SIG-M5 treated with dmso at 0.1 percent for 504 hours (cell line): ENCODE data around the gene TBC1D1.

Experiments
- DNase-seq: peaks from one replicate; lab custom pipeline; 2025; ENCODE audit not compliant: unreplicated experiment; lab: John Stamatoyannopoulos, UW

TBC1D1 gene

DNA sequence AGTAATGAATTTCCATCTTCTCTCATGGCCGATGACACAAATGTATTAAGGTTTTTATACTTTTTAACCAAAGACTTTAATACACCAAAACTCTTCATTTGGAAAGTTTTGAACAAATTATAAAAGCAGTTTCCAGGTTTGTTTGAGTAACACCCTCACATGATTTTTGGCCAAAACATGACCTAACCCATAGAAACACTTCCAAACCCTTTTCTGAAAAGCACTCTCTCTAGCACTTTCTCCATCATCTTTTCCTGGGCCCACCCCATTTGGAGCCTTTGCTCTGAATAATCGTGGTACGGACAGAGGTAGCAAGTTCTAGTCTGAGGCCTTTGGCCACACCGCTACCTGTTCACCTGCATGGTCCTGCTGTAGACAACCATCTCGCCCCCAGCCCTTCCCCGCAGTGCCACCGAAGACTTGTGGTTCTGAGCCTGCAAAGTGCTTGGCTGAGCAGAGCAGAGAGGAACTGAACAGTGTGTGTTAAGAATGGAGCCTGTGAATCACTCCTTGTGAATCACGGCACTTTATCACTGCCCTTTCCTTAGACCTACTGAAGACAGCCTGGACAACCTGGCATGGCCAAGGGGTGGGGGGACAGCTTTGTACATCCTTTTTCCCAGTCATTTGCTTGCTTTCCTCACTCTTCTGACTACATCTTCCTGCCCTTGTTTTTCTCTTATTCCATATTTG, 251.1 kb downstream of the TBC1D1 start:
- DNase-seq: no peak

DNA sequence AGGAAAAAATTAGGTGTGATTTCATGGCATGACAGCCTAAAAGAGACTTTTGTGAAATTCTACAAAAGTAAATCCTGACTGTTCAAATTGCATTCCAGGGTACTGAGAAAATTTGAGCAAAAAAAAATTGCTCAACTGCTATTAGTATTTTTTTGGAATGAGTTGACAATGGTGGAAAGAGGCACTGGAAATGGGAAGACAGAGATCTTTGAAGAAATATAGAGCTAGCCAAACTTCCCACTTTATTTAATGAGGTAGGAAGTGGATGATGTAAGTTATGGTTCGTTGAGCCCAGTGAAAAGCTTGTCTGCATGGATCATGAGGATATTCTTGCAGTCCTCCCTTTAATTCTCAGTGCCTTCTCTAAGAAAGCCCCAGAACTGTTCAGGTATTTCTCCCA, 253.1 kb downstream of the TBC1D1 start:
- DNase-seq: no peak

DNA sequence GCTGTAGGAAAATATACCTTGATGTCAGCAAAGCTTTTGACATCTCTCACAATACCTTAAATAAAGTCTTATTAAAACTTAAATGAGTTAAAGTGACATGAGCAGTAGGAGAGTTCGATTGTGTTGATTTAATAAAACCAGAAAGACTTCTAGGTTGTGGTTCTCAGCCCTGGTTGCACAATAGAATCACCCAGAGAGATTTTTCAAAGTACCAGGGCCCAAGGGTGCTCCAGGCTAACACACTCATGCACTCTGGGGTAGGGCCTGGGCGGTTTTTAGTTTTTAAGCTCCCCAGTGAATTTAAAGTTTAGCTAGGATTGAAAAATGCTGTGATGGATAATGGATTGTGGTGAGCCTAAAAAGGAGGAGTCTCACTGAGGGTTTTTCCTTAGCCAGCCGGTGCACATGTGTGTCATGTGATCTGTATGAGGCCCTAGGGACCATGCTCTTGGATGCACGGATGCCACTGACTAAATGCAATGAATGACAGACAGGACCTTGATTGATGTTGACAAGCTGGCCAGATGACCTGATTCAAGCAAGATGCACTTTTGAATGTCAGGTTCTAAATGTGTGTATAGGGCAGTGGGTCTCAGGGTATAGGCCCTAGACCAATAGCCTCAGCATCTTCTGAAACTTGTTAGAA, 254.3 kb downstream of the TBC1D1 start:
- no peak for DNase-seq

DNA sequence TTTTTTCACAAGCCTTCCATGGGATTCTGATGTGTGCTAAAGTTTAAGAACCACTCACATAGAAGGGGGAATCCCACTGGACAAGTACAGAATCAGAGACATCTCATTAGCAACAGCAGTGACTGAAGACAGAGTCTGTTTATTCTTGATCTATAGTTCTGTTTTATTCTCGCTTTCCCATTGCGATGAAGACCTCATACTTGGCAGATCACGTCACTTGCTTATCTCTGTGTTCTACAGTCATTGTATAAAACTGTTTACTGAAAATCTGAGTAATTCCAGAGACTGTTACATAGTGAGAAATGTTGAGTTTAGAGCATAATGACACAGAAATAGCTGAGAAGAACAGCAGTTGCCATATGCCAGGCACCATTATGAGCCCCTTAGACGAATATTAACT, 254.9 kb downstream of the TBC1D1 start:
- no peak for DNase-seq

DNA sequence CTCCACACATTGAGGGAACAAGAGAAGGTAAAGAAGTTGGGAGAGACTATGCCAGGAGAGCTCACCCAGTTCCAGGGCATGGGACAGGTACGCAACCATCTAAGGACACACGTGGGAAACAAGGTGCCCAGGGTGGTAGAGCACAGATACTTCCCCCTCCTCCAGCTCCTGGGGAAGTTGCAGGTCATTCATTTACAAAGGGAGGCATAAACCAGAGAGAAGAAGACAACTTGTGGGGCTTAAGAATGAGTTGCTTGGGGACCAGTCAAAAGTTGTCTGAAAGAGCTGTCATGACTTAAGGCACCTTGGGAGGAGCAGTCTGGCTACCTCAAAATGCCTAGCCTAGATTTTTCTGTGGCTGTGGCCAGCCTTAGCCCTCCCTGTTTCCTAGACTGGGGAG, 255.5 kb downstream of the TBC1D1 start:
- DNase-seq: no peak

DNA sequence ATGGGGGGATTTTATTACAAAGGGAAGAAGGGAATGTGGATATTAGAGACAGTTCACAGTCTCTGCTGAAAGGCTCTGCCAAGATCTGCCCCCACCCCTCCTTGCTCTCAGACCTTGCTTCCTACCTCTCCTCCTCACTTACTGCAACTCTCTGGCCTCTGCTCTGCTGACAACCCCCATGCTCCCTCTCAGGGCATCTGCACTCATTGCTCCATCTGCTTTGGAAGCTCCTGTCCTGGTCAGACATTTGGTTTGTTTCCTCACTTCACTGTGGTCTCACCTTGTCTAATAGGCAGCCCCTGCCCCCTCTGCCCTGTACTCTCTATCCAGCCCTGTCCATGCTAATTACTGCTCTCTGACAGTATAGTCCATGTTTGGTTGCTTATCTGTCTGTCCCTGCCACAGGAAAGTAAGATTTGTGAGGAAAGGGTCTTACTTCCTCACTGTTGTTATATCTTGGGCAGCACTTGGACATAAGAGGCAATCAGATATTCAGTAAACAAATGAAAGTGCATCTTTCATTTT, 258.6 kb downstream of the TBC1D1 start:
- DNase-seq: no peak

DNA sequence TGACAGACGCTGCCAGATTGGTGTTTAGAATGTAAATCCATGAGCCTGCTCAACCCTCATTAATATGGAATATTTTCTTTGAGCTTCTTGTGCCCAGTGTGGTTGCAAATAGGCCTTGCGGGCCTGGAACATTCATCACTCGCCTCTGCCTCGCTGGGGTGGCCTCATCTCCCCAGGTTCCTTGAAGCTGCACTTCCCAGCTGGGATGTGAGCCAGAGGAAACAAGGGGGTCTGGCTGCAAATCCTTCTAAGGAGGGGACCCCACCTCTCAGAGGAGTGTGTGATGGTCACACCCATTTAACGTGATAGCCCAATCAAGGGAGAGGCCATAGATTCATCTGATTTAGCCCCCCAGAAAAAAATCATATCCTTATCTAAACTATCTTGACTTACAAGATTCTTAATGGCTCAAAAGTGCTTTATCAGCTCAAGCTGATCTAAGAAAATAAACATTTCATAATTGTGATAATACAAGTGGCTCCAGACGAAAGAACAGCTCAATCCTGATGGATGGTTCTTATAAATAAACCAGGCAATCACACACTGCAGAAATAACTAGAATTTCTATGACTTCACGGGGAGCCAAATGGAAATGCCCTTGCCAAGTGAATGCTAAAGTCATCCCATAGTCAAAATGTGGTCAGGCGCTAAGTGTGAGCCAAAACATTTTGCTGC, 259.2 kb downstream of the TBC1D1 start:
- DNase-seq: no peak

DNA sequence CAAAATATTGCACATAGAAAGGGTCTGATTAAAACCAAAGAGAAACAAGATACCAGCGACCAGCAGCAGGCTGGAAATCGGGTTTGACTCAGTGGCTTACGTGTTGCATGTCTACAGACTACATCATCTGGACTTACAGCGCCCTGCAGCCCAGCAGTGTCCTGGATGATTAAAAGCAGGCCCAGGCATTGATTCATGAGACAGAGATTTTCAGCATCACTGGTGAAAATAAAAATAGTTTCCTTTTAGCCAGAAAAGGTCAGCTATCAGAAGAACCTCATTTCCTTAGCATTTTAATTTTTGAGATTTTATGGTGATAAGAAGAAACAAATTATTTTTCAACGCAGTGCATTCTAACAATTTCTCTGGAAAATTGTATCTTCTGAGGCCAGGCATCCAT, 259.9 kb downstream of the TBC1D1 start:
- no peak for DNase-seq

DNA sequence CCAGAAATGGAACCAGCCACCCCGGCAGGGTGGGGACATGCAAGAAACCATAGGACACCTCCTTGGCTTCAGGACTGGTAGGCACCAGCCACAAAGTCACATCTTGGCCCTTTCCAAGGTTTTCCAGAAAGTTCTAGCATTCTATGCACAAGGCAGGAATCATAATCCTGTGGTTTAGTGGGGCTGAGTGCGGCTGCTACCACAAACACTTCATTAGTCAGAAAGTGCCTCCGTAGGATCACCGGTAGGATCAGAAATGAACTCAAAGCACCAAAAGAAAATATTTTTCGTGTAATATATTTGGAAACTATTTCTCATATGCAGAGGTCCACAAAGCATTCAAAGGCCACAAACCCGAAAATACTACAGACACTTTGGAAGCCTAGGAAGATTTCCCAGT, 261.0 kb downstream of the TBC1D1 start:
- DNase-seq: no peak

DNA sequence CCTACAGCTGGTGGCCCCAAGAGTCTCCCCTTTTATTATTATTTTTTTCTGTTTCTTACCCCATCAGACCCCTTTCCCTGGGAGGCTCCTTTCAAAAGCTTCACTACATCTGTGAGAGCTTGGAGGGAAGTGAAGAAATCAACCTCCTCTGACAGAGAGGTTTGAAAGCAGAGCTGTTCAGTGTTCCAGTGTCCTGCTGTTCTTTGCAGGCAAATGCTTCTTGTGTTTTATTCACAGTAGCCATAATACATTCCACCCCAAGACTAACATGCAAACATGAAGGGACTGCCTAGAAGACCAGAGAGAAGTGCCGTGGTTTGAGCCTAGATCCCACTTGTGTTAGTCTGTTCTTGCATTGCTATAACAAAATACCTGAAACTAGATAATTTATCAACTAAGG, 261.4 kb downstream of the TBC1D1 start:
- no peak for DNase-seq

DNA sequence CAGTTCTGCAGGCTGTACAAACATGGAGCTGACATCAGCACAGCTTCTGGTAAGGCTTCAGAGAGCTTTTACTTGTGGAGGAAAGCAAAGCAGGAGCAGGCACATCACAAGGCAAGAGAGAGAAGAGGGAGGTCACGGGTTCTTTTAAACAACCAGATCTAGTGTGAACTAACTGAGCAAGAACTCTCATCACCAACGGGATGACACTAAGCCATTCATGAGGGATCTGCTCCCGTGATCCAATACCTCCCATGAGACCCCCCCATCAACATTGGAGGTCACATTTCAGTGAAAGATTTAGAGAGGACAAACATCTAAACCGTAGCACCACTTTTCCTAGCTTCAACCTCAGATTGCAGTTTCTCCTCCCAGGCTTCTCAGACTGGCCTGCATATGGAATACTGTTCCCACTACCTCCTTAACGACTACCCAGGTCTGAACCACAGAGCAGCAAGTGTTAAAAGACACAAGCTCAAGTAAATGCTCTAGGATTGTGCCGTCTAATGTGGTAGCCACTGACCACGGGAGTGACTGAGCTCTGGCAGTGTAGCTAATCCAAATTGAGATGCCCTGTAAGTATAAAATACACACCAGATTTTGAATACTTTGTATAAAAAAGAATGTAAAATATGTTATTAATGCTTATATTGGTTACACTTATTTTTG, 262.0 kb downstream of the TBC1D1 start:
- no peak for DNase-seq

DNA sequence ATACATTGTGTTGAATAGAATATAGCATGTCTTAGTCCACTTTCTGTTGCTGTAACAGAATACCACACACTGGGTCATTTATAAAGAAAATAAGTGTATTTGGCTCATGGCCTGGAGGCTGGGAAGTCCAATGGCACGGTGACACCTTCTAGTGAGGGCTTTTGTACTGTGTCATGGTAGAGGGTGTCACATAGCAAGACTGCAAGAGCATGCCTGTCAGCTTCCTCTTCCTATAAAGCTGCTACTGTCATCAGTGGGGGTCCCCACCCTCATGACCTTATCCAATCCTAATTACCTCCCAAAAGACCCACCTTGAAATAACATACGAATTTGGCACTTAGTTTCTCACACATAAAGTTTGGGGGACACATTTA, 262.5 kb downstream of the TBC1D1 start:
- no peak for DNase-seq

DNA sequence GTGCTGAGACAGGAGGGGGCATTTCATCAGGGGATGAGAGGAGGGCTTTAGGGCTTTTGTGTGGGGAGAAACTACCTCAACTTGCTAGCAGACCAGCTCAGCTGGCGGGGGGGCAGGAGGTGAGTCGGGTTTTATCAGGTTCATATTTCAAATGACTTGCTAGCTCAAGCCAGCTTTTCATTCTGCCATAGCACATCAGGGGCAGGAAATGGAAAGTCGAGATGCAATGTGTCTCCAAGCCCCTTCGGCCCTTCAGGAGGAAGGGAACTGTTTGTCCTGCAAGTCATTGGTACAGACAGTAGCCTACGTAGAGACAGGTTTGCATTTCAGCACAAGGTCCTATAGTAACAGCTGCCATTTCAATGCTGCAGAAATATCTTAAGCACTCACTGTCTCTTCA, 263.4 kb downstream of the TBC1D1 start:
- no peak for DNase-seq

DNA sequence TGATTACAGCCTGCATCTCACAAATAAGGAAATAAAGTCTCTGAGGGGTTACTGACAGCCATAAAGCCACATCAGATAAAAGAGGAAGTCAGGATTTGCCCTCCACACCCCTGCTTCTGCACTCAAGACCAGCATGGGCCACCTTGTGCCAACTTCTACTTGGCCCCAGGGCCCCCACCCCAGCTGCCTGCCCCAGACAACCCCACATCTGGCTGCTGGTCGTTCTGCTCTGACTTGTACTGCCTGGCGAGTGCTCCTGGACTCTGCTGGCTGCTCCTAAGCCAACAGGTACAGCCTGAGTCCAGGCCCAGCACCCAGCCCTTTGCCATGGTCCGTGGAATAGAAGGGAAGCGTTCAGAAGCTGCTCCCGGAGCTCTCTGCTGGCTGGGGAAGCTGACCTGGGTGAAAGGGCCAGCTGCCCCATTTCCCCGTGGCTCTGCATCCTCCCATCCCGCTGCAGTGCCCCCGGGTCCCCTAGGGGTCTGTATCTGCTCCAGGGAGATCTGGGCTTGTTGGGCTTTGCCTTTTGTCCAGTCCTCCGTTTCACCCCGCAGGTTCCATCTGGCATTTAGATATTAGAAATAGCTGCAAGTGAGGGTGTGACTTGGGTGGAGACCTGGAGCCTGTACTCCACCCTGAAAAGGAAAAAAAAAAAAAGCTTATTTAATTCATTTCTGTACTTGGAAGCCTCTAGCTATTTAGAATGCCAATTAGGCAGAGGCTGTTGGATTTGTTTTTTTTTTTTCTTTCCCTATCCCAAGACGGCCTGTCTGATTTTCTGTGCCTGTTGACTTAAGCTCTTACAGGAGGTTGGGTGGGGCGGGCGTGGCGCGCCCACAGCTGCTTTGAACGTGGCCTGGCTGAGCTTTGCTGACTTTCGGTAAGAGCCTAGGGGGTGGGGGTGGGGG, 264.1 kb downstream of the TBC1D1 start:
- no peak for DNase-seq

DNA sequence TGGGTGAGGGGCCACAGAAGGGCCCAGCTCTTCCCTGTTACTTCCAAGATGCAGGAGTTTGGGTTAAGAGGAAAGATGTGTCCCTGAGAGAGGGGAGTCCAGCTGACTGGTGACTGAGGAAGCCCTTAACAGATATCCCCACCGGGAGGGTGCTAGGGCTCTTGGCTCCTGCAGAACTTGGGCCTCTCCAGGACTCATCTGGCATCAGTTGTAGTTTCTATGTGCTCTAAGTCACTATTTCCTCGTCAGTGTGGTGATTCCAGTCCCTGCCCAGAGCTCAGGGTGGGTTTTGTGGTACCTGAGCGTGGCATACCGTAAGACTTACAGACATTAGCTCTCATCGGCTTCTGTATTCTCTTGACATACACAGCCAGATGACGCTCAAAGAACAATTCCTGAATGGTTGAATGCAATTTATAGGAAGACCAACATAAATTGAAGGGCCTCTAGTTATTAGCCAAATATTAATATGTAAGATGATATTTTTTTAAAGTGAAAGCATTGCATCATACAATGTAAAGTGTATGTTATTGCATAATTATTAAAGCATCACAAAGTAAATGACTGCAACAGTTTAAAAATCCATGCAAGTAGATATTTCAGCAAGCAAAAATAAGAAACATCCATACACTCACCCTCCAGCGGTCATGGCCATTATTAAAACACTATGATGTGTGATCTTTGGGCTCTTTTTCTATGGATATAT, 264.9 kb downstream of the TBC1D1 start:
- DNase-seq: no peak

DNA sequence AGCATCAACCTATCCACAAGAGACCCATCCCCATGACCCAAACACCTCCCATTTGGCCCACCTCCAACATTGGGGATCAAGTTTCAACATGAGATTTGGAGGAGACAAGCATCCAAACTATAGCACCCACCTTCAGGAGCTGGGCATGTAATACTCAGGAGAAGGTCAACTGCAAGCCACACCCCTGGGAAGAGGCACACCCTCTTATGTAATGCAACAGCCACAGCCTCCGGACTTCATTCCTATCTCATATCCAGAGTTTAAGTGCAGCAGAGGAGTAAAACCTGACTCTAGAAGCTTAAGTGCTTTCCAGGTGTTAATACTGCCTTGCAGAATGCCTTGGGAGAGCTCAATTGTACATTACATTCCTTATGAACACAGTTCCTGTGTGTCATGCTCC, 266.7 kb downstream of the TBC1D1 start:
- no peak for DNase-seq

DNA sequence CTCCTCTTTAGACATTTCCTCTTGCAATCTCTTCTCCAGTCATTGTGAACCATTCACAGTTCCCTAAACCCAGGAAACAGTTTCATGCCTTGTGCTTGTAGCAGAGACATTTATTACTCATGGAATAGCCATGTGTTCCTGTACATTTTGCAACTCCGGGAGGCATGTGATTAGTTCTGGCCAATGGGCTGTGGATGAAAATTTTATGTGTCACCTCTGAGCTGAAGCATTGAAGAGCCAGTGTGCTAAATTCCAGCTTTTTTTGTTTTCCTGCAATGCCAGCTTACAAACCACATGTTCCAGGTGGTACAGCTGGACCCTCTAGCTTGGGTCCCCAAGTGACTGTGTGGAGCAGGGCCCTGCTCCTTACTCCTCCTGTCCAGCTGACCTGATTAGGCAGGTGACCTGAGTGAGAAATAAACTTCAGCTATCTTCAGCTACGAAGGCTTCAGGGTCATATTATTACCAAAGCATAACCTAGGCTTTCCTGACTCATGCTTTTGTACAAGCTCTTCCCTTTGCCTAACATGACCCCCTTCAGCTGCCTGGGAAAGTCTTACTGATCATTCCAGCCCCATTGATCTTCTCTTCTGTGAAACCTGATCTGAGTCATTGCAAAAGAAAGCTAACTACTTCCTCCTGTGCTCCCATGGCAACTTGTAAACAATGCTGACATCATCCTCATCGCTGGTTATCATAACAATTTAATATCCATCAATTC, 269.8 kb downstream of the TBC1D1 start:
- peak; percentile 76 for DNase-seq

DNA sequence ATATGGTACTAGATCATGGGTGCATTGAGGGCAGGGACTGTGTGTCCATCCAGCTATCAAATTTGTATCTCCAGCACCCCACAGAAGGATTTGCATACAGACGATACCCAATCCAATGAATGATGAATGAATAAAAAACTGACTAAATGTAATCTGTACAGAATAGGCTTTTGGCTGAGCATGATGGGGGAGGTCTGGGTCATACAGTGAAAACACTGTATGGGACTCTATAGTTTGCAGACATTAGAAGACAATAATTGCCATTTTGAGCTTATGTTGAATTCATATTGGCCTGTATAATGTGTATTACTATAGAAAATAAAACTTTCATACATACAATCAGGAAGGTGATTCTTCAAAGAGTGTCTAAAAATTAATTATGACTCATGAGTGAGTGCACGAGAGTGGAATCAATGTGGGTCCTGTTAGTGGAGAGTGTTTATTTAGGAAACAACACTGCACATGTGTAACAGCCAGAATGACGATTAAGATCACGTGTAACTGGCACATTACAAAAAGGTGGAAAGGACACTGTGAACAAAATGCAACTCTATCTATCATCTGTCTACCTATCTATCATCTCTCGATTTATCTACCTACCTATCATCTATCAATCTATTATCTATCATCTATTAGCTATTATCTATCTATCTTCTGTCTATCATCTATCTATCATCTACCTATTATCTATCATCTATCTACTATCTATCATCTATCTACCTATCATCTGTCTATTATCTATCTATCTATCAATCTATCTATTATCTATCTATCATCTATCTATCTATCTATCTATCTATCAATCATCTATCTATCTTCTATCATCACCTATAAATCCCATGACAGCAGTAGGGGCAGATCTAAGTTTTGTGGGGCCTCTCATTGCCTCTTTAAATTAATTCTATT, 270.6 kb downstream of the TBC1D1 start:
- no peak for DNase-seq
